Hematopoietic multipotent progenitor cell treated with erythropoietin and hydrocortisone succinate and interleukin-3 and kit ligand, for 6 days (in vitro differentiated cells): Measurements from ENCODE around the gene SEMA4C.
A peak's percentile ranks its signal among the peaks of the same experiment; 100 is the strongest.
"Not testable (repeated sequence)": the region's sequence is repeated elsewhere in the genome, so short reads cannot be mapped to it uniquely, and the experiment has no call there.

Source experiments
- DNase-seq: peaks from one replicate; pipeline ENCODE4 v3.0.0-alpha.2; 2015

SEMA4C gene

DNA sequence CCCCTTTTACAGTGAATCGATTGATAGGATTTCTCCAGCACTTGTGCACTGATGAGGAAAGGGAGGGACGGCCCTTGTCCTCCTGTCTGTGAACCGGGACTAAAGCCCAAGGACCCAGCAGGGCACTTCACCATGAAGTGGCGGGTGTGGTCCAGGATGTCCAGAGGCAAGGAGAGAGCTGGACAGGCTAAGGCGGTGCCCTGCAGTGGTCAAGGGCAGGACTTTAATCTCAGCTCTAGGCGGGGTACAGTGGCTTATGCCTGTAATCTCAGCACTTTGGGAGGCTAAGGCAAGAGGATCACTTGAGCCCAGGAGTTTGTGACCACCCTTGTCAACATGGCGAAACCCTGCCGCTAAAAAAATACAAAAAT, 28.2 kb upstream of the SEMA4C start:
- DNase-seq = no peak

DNA sequence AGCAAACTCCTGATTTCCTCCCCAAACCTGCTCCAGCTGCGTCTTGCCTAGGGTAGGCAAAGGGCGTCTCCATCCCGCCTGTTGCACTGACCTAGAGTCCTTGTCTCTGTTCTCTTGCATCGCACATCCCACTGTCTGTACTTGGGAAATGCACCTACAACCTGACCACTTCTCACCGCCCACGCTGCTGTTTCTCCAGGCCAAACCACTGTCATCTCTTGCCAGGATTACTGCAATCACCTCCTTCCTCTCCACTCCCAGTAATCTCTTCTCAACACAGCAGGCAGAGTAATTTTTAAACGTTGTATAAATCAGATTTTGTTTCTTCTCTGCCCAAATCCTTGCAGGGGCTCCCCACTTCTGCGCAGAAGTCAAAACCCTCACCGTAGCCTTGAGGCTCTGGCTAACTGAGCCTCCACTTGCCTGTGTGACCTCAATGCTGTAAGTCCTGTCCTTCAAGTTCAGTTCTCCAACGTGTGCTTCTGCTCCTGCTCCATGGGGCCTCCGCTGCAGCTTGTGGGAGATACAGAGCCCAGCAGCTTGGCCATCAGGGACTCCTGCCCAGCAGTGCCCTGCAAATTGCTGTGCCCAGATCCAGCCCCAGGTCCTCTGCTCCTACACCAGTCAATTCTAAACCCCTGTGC, 27.7 kb upstream of the SEMA4C start:
- DNase-seq = no peak

DNA sequence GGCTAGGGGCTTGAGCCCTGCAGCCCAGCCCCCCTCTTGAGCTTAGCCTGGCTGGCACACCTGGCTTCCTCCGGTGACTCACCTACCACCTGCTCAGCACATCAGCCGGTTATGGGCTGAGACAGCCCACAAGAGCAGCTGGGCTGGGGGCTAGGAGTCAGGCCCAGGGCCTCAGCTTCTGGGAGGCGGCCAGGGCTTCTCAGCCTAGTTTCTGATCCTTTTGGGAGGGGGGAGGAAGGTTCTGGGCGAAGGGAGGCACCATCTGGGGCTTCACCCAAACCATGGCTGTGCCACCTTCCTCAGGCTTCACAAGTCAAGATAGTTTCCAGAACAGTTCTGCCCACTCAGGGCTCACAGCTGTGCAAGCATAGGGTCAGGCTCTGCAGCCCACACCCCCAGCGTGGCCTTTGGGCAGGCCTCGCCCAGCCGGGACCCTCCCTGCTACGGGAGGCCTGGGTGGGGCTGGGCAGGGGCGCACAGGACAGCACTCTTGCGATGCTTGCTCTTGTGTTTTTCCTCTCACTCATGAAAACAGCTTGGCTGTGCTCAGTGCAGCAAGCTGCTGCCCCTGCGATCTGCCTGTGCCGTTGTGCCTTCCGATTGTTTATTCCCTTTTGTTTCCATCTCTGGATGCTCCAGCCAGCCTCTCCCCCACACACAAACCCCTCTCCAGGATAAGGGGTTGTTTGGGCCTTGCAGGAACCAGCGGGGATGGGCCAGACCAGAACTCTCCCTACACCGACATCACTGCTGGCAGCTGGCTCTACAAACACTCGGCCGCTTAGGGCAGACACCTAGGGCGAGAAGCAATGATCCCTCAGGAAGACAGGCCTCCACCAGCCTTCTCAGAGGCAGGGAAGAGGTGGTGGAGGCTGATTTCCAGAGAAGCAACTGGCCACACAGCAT, 26.1 kb upstream of the SEMA4C start:
- peak; percentile 55 for DNase-seq

DNA sequence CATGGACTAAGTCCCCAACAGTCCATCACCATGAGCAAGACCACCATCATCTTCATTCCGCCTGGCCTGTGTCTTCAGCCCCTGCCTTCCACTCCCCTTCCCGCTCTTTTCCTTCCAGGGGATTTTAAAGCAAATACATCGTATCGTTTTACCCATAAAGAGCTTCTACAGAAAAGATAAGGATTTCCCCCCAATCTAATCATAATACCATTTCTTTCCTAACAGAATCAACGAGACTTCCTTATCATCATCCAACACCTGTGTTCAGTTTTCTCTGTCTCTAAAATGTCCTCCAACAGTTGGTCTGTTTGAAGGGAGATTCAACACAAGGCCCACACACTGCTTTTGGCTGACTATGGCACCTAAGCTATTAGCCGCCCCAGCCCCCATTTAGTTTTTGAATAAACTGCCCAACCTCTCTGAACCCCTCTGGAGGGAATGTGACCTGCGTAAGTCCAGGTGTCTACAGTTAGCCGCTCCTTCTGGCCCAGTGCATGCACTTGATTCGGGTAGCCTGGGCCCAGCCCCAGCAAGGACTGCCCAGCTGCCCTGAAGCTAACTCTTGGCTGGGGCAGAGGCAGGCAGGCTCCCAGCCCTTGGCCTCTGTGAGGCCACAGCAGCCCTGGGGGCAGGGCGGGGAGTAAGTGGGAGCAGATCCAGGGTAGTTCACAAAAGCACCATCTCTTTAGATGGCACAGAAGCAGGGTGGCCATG, 25.3 kb upstream of the SEMA4C start:
- peak; percentile 91 for DNase-seq

DNA sequence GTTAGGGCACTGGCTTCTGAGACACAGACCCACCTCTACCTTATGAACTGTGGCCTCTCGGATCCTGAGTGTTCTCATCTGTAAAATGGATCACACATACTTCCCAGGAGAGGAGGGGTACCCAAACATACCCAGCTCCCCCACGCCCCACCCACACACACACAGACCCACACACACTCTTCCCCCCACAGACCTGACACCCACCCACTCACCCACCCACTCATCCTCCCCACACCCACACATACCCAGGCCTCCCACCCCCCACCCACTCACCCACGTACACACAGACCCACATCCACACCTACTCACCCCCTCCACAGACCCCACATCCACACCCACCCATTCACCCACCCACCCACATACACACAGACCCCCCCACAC, 24.3 kb upstream of the SEMA4C start:
- DNase-seq = no peak

DNA sequence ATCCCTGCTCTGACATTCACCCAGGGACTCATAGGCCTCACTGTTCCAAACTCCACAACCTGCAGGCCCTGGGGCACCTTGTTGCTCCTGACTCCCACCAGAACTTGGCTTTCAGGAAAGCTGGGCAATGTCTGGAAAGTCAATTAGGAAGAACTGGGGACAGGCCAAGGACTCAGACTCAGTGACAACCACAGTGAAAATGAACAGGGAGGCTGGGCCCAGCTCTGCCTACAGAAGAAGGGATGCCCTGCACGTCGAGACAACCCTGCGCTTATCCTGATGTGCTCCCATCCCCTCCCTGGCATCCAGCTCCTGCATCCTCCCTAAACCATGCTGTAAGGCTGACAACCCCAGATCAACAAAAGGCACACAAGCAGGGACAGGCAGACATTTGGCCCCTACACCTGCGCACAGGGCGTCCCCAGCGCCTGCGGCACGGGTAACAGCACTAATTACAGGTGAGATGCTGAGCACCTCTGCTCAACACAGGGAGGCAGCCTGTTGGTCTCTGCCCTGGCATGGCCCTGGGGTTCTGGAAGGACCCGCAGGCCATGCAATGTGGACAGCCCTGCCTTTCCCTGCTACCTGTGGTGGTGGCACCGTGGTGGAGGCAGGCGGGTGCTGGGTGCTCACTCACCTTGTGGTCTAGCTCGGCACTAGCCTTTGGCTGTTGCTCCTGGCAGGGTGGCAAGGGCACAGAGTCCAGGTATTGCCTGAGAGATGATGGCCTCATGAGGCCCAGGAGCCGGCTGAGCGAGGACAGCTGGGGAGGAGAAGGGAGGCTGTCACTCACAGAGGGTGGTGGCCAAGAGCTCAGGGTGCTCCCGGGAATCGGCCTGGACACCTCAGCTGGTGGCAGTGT, 23.6 kb upstream of the SEMA4C start:
- no peak for DNase-seq

DNA sequence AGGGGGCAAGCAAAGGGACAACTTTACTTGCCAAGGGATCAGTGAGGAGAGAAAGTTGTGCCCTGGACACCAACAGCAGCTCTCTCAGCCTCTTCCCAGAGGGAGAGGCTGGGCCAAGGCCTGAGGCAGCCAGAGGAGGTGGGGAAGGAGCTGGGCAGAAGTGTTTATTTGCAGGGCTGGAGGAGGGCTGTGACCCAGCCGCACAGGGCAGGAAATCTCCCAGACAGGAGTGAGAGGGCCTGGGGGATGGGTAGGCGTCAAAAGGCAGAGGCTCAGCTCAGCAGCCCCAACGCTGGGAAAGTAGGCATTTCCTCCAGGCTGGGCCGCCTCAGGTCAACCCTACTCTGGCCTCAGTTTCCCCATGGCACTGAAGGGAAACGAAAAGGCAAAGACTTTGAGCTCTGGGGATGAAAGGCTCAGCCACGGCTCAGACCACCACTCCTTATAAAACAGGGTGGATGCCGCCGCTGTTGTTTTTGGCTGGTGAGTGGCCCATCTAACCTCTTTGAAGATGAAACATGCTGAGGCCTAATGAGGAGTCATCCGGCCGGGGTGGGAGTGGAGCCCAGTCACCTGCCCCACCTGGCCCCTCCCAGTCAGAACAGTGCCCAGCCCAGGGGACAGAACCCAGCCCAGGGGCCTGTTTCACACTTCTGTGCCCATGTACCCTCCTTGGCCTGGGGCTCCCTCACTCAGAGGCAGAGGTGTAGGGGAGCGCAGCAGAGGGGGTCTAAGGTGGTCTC, 21.9 kb upstream of the SEMA4C start:
- no peak for DNase-seq

DNA sequence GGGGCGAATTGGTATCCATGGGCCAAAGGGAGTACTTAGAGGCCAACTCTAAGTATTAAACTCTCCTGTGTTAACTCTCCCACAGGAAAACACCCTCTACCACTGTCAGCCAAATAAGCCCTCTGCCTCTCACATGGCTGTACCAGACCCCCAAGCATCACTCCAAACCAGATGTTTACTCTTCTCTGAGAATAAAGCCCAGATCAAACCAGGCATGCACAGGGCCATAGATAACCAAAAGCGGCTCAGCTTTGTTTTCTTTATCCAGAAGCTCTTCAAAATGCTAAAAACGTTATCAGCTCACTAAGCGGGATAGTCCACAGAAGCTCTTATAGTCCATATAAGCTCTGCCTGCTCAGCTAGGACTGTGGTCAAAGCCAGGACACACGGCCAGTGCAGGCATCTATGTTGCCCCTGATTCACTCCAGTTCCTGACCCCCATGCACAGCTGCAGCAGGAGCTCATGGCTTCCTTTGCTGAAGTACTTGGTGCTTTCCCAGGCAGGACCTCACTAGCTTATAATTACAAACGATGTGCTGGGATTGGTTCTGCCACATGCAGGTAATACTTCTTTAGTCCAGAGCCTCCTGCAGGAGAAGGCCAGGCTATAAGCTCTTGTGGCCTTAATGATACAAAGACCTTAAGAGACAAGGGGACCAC, 21.0 kb upstream of the SEMA4C start:
- DNase-seq = no peak

DNA sequence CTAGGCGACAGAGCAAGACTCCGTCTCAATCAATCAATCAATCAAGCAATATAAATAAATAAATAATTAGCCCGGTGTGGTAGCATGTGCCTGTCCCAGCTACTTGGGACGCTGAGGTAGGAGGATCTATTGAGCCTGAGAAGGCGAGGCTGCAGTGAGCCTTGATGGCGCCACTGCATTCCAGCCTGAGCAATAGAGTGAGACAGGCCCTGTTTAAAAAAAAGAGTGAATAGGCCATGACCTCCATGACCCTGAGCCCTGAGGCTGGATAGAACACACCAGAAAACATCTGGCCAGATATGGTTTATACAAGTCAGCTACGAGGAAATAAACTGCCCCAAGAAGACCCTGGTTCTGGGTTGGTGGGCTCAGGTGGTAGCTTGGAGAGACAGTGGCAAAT, 20.4 kb upstream of the SEMA4C start:
- no peak for DNase-seq

DNA sequence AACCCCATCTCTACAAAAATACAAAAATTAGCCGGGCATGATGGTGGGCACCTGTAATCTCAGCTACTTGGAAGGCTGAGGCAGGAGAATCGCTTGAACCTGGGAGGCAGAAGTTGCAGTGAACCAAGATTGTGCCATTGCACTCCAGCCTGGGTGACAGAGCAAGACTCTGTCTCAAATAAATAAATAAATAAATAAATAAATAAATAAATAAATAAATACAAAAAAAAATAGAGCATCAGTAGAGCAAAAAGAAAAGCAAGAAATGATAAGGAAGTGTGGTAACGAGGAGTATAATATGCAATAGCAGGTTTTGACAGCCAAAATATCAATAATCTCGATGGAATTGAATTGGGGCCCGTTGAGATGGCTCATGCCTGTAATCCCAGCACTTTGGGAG, 19.6 kb upstream of the SEMA4C start:
- not testable (repeated sequence) for DNase-seq

DNA sequence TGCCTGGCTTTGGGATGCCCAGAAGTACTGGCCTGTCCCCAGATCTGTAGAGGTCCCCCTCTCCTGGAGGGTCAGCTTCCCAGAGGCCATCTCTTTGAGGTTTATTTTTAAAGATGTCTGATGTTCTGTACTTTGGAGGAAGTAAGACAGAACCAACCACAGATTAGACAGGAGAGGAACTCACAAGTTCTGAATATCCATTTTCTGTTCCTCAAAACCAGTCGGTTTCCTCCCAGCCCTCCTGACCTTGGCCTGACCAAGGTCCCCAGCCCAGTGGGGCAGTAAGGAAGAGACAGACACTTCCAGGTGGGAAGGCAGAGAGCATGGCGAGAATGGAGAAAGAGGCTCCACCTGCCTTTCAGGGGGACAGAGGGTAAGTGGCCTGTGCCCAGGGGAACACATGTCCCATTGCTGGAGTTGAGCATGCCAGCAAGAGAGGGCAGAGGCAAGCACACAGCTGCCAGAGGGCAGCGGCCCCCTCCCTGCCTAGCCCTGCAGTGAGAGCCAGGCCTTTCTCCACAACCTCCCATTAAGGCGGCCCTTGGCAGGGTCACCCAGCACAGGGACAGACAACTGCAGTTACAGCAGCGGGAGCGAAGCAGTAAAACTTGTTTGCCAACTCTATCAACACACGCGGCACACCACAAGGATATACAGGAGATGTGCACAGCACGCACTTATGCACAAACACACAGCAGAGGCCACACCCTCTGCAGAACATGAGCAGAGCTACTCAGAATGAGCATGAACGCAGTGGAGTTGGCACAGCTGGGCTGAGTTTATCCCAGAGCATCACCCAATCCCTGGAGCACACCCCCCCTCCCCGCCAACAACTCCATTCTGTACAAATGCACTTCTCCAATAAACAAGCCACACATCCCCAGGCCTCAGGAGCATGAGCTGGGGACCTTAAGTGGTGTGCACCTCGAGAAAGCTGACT, 18.5 kb upstream of the SEMA4C start:
- no peak for DNase-seq

DNA sequence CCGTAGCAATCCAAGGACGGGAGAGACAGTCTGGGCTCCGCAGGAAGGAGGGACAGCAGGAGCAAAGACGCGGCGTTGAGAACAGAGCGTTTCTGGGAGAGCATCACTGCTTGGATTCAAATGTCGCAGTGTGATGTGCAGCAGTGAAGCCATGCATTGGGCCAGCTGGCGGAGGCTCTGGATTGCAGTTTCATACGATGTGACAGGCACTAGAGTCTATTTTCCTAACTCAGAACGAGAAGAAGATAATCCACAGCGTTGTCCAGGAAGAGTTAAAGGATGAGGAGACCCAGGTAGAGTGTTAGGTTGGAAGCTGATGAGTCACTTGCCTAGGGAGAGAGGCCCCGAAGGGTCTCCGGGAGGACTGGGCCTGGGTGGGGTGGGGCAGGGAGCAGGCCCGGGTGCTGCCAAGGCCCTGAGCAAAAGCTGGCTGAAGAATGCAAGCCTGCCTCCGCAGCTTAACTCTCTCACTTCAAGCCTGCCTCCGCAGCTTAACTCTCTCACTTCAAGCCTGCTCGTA, 17.7 kb upstream of the SEMA4C start:
- no peak for DNase-seq

DNA sequence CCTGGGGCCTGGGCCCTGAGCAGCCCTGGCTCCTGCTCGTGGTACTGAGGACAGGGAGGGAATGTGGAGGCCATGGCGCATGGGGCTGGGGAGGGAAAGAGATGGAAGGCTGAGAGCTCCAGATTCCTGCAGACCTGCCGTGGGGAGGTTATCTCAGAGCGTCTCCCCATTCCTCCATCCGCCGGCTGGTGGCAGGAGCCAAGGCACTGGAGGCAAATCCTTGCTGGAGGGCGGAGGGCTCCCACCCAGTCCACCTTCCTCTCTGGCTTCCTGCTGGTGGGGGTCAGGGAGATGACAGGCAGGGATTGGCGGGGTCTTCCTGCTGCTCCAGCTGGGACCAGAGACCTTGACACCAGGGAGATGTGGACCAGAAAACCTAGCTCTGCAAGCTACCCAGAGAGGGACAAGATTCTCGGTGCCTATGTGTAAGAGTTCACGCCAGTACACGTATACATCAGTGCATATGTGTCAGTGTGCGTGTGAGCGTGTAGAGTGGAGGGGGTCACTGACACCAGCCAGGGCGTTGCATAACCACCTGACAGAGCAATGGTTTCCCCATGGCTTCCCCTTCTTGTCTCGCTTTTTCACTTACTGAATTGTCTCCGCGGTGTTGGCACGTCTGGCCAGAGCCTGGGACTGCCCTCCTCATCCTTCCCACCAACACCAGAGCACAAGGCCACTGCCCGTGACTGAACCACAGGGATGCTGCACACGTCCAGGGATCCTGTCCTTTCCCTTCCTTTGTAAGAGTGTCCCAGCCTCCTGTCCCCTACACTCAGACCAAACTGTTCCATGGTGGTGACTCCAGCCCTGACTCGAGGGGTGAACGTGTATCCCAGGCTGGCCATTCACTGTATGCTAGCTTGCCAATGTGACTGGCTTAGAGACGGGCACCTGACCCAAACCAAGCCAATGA, 15.8 kb upstream of the SEMA4C start:
- DNase-seq = no peak

DNA sequence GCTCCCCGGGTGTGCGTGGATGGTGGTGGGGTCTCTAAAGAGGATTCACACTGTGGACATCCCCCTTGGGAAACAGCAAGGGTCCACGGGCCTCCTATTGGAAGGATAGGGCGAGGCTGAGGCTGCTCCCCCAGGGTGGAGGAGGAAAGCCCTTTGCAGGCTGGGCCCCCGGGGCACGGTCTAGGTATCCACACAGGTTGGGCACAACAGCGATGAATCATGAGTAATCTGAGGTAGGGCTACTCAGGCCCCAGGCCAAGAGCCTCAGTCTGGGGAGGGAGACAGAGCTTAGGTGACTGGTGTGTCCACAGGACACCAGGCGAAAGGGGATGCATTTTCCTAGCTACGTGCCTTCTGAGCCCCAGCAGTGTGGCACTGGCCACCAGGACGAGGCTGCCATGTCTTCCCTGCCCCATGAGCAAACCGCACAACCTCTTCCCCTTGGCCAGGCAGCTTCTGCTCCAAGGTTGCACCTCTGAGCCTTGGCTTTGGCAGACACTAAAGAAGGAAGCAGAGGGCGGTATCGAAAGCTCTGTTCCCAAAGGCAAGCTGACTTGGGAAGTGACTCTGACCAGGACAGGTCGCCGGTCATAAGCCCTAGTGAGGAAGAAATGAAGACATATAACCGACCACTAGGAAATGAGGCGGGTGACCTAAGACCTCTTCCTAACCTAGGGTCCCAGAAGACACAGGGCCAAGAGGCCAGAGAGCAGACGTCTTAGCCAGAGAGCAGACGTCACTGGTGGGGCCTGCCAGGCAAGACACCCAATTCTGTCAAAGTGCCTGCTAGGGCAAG, 14.6 kb upstream of the SEMA4C start:
- DNase-seq = no peak

DNA sequence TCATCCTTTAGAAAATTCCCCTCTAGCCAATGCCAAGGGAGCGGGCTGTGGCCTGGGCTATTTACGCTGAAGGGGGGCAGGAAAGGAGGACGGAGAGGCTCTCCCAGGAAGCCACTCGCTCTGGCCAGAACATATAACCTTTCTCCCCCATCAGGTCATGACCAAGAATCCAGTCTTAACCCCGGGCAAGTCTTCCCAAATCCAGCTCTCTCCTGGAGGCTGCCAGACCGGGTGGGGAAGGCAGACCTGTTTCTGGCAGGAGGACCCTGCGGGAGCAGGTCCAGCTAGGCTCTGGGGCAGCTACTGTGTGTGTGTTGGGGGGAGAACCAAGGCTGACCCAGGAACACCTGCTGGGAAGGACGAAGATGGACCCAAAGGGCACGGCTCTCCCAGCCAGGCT, 13.4 kb upstream of the SEMA4C start:
- DNase-seq = no peak

DNA sequence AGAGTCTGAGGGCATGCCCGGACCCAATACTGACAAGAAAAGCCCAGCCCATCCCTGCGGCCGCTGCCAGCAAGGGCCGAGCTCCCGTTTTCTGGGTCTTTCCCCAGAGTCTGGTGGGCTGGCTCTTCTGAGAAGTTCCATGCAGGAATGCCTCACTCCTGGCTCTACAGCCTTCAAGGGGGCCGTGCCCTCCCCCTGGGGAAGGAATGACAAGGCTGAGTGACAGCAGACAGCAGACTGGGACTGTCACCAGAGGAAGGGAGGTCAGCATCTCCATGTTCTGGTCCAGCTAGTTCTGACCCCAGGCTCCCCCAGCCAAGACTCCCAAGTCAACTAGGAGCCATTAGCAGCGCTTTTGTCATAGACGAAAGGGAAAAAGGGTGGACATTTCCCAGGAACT, 13.0 kb upstream of the SEMA4C start:
- DNase-seq = no peak

DNA sequence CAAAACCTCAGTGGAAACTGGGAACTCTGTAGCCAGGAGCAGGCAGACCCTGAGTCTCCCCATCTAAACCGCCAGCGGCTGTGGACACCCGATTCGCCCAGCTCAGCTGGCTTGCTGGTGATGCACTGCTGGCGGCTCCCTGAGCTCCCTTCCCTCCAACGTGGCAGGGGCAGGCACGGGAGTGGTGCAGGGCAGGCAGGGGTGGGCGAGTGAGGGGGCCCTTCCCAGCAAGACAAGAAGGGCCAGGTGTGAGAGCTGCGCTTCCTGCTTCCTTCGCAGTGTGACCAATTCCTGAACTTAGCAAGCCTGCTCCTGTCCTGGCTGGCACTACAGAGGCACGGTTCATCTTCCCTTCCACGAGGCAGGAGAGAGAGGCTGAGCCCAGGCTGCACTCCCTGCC, 12.3 kb upstream of the SEMA4C start:
- DNase-seq = no peak
